HG03378 (cell line): ENCODE results near the gene RBP5.

Experiments
- ATAC-seq: cut with Tn5 transposase; IDR thresholded peaks from one replicate; pipeline ENCODE4 v1.9.1; 2021; ENCODE audit warnings: mild to moderate bottlenecking, moderate library complexity; ENCODE audit not compliant: unreplicated experiment

RBP5 gene

DNA sequence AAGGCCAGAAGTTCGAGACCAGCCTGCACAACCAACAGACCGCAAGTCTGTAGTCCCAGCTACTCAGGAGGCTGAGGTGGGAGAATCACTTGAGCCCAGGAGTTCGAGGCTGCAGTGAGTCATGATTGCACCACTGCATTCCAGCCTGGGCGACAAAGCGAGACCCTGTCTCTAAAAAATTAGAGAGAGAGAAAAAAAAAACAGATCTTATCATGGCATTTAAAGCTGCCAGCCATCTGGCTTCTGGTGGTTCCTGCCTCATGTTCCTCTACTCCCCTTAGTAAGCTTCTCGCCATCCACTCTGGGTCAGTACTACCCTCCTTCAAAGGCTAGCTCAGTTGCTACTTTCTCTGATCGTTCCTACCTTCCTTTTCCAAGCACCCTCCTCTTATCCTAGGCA lies 17.5 kb upstream of the RBP5 start:
- no peak for ATAC-seq

DNA sequence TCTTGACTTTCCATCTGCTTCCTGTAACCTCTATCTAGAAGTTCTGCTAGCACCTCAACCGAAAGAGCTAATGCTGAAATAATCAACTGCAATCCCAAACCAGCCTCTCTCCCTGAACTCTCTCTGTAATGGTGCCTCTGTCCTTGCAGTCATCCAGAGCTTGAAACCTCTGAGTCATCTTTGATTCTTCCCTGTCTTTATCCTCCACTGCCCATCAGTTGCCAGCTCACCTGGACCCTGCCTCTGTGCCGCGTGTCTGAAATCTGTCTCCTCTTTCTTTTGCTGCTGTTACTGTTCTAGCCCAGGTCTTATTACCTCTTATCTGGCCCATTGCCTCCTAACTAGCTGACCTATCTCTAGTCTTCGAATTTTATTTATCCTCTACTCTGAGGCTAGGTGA lies 17.0 kb upstream of the RBP5 start:
- no peak for ATAC-seq

- no peak for ATAC-seq
Measured at GRCh38 chr12:7144414-7145120, 15.9 kb upstream of the RBP5 start.

DNA sequence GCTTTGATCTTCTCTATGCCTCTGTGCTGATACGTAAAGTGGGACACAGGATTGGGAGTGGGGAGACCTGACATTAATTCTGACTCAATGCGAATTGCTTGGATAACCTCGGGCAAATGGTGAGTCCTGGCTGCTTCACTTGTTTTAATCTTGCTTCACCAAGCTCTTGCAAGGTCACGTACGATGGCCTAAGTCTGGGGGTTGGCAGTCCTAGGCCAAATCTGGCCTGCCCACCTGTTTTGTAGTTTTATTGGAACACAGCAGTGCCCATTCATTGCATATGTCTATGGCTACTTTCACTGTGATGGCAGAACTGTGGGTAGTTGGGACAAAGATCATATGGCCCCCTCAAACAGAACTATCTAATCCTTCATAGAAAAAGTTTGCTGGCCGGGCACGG lies 14.9 kb upstream of the RBP5 start:
- ATAC-seq, result no peak

GRCh38 chr12:7142809-7143465 lies 14.2 kb upstream of the RBP5 start:
- ATAC-seq, result no peak

DNA sequence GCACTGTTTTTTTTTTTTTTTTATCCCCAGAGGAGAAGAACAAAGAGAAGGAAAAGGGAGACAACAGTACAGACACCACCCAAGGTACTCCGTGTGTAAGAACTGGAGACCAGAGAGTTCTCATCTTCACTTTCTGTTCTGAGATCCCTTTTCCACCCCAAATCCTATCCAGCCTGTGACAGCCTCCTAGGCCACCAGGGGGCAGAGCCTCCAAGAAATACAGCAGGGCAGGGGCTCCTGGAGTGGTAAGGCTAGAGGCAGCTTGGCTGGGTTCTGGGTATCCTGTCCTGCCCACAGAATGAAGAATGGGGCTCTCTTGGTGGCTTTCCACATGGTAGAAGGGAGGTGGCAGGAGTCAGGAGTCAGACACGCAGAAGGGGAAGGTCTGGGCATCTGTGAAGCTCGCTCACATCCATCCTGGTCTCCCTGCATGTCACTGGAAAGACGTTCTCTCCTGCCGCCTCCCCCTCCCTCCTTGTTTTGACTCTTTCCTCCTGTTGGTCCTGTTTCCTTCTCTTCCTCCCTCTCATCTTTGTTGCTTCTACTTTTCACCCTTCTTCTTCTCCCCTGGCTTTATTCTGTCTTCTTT lies 13.5 kb upstream of the RBP5 start:
- ATAC-seq, result no peak

GRCh38 chr12:7141351-7142005 lies 12.8 kb upstream of the RBP5 start:
- ATAC-seq, result no peak

DNA sequence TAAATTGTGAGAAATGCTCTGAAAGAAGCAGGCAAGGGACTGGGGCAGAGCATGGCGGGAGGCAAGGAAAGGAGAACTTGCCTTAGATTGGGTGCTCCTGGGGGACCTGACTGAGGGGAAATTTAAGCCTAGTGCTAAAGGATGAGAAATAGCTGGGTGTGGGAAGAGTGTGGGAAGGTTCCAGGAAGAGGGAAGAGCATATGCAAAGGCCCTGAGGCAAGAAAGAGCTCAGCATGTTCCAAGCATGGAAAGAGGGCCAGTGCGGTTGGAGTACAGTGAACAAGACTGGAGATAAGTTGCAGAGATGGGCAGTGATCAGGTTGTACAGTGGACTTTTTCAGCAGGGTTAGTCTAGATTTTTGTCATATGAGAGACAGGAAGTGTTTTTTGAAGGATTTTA lies 10.5 kb upstream of the RBP5 start:
- no peak for ATAC-seq

GRCh38 chr12:7137908-7138307 lies 9.2 kb upstream of the RBP5 start:
- no peak for ATAC-seq

- no peak for ATAC-seq
Measured at GRCh38 chr12:7136676-7137075, 8.0 kb upstream of the RBP5 start.

- no peak for ATAC-seq
Measured at GRCh38 chr12:7136071-7136470, 7.4 kb upstream of the RBP5 start.

DNA sequence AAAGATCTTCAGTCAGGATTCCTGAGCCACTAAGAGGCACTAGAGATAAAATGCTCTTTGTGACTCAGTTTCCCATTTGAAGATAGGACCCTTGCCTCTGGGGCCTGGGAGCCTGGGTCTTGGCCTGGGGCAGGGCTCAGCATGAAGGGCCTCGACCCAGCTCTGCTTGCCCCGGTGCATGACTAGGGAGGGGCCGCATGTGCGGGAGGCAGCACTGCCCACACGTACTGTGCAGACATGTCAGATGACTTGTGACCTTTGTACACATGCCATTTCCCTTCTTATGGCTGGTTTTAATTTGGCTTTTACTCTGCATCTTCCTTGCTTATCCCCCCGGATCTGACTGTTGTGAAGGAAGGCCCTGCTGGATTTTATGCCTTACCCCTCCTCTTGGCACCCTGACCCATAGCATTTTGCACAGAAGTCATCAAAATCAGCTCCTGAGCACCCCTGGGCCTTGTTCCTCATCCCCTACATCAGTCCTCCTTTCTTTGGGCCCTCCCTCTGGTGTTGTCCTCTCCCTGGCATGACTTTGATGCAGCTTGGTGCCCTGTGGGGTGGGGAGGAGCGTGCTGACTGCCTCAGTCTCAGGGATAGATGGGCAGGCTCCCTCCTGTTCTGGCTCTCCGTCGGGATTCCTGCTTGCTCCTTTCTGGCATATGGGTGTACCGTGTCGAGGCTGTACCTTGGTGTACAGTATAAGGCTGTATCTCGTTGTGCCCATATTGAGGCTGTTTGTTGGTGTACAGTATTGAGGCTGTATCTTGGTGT lies 5.9 kb upstream of the RBP5 start:
- no peak for ATAC-seq

GRCh38 chr12:7131502-7131866 lies 2.8 kb upstream of the RBP5 start:
- no peak for ATAC-seq

DNA sequence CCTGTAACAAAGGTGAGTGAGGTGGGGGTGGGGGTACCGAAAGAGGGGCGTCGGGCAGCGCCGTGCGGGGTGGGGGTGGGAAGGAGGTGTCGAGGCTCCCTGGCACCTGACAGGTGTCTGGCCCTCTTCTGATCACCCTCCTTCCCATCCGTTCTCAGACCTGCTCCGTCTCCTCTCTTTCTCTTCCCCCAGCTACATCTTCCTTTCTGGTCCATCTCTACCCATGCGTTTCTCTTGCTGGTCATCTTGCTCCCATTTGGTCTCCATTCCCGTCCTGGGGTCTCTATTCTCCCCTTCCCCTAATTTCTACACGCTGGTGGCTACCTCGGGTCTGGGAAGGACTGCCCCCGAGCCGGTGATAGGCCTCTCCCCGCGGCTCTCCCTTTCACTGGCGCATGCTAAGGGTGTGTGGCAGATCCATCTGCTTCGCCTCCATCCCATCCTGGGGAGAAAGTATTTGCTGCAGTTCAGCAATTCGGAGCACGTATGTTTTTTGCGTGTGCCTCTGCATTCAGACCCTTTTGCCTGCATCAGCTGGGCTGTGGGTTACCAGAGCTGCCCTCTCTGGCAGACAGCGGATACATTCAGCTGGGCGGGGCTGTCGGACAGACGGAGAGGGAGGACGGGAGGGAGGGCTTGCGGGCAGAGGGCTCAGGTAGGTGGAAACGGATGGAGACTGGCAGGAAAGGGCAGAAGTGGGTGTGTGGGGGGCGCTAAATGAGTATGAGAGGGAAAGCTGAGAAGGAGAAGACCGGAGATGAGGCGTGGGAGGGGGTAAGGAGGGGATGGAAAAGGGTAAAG lies 2.2 kb upstream of the RBP5 start:
- ATAC-seq, result no peak

GRCh38 chr12:7129872-7130691 lies 1.4 kb upstream of the RBP5 start, which contains the start of gene CLSTN3:
Gene CLSTN3 (plus strand): TSS chr12:7130371. CDS start chr12:7130649, 278 bp downstream.
- ATAC-seq, result no peak

DNA sequence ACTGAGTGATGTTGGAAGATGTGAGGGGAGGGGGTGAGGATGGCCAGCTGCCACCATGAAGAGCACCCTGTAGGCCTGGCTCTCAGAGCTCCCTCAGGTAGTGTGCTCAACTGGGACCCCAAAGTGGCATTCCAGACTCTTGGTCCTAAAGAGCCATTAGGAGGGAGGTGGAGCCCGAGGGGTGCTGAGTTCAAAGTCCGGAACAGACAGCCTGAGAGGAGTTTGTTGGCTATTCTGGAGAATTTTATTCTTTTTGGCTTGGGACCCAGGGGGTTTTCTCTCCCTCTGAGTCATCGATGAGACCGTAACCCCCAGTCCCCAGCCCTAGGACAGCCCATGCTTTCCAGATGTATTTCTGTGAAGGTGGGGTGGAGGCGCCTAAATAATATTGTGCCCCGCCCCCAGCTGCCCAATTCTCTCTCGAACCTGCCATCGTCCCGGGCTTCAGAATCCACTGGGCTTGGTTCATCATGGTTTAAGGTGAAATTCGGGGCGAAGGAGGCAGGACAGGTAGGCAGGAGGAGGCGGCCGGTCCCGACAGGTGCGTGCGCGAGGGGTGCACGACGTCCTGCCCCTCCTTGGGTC lies 690 bp upstream of the RBP5 start:
- no peak for ATAC-seq

- no peak for ATAC-seq
Measured at GRCh38 chr12:7127916-7128626, 618 bp downstream of the RBP5 start.

DNA sequence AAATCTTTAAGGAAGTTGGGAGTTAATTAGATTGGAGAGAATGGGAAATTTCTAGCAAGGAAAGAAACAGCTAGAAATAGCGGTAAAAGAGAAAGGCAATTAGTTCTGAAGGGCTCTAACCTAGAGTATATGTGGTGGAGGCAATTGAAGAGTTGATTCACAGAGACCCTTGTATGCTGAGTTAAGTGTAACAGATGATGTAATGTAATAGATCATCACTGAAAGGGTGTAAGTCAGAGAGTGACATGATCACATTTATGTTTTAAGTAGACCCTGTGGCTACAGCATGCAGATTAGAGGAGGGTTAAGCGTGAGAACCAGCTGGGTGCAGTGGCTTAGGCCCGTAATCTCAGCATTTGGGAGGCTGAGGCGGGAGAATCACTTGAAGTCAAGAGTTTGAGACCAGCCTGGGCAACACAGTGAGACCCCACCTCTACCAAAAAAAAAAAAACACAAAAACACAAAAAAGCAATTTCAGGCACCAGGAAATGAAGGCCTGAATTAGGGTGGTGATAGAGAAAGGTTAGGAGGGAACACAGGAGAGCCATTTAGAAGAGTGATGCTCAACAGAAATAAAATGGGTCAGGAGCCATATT lies 3.0 kb downstream of the RBP5 start:
- ATAC-seq, result no peak
